OCI-M2 (cell line): ENCODE measurements around the gene DAP.

ENCODE experiments used
- DNase-seq: peaks from one replicate; lab custom pipeline; 2025; ENCODE audit not compliant: unreplicated experiment; lab: John Stamatoyannopoulos, UW

DAP gene

GRCh38 chr5:10695055-10695649 is 65.9 kb downstream of the DAP start:
- no peak for DNase-seq

DNA sequence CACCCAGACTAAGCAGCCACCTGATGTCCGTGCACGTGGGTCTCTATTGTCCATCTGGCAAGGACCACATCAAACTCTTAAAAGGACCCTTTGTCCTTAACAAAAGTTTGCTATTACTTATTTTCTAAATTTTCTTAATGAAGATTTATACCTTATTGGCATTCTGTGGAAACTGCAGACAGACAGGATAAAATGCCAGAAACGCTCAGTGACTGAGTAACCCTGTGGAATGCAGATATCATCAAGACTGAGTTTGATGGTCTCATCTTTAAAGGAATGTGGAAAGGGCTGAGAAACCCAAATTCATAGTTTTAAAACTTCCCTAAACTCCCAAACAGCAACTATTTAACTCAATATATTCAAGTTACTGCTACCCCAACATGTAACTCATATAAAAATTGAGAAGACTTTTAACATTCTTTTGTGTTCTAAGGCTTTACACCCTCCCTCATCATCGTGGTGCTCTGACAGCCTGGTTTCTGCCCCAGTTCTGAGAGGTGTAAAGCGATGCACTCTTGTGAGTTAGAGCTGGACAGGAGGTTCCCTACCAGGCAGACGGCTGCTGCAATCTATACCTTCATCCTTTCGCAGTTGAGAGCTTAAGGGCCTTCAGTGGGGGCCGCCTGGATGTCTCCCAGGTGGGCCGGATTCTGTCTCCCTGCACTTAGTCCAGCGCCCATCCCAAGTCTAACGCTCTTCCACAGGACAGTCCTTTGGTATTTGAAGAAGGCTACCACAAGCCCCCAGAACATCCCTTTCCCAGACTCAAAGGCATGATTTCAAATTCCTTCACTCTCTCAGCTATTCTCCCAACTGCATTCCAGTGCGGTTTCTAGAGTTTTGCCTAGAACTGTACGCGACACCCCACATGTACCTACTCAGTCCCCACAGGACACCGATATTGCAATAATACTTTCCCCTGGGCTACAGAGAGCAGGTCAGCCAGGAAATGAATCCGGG is 68.9 kb downstream of the DAP start:
- no peak for DNase-seq

DNA sequence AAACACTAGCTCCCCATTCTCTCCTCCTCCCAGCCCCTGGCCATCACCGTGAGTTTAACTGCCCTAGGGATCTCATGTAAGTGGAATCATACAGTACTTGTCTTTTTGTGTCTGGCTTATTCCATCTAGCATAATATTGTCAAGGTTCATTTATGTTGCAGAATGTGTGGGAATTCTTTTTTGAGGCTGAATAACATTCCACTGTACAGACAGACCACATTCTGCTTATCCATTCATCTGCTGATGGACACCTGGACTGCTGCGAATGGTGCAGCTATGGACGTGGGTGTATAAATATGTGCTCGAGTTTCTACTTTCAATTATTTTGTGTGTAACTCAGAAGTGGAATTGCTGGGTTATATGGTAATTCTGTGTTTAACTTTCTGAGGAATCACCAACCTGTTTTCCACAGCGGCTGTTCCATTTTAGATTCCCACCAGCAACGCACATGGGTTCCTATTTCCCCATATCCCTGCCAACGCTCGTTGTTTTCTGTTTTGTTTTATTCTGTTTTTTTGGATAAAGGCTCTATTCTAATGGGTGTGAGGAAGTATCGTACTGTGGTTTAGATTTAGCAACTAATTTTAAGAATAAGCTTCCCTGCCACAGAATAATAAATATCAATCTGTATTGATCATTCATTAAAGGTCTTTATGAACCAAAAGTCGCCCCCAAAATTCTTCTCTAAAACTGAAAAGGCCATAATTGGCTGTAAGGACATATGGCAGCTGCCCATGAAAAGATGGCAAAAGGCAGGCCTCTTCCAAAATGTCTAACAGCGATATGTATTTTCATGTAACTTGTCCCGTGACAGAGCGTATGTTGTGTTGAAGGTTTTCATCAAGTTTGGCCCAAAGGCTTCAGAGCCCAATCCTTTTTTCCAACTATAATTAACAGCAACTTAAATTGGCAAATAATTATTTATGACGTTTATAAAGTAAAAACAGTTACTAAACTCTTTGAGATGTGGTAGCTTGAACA is 70.3 kb downstream of the DAP start:
- DNase-seq = no peak

GRCh38 chr5:10689391-10690081 is 71.5 kb downstream of the DAP start:
- no peak for DNase-seq

GRCh38 chr5:10688651-10689171 is 72.3 kb downstream of the DAP start:
- no peak for DNase-seq

DNA sequence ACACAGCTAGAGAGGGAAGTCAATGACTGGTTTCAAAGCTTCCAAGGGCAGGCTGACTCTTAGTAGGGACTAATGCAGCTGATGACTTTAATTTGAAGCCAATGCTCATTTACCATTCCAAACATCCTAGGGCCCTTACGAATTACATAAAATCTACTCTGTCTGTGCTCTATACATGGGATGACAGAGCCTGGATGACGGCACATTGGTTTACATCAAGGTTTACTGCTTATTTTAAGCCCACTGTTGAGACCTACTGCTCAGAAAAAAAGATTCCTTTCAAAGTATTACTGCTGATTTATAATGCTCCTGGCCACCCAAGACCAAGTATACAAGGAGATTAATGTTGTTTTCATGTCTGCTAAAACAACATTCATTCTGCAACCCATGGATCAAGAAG is 74.1 kb downstream of the DAP start:
- no peak for DNase-seq

- DNase-seq = no peak
Measured at GRCh38 chr5:10685115-10685521, 75.9 kb downstream of the DAP start.

DNA sequence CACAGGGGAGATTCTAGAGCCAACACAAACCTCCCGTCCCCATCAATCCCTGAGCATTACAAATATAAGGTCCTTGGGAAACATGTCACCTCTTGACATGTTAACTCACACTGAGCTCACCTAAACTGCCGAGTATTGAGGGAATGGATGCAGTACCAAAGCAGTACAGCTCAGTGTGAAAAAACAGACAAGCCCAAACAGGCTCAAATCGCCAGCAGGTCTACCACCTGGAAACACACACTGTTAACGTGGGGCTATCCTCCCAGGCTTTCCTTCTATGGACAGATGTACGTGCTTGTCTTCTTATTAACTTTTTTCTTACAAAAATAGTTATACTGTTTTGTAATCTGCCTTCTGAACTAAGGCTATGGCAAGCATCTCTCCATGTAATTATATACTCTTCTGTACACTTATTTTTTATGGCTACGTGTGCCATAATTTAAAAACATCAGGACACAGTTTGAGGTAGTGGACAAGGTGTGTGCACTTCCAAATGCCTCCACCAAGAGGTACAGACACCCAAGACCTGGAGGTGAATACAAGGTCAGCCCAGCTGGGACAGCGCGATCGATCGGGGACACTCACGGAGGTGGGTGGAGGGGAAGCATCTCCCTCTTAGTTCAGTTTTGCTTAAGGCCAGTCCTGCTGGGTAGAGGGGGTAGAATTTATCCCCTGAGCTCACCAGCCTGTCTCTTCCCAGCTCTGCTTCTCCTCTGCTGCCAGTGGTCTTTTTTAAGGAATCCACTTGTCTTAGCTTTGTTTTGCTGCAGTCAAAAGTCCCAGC is 76.5 kb downstream of the DAP start:
- no peak for DNase-seq

GRCh38 chr5:10682801-10683525 is 78.1 kb downstream of the DAP start:
- no peak for DNase-seq

GRCh38 chr5:10681731-10682679 is 79.0 kb downstream of the DAP start:
- DNase-seq = no peak

GRCh38 chr5:10680876-10681481 is 80.1 kb downstream of the DAP start:
- no peak for DNase-seq

DNA sequence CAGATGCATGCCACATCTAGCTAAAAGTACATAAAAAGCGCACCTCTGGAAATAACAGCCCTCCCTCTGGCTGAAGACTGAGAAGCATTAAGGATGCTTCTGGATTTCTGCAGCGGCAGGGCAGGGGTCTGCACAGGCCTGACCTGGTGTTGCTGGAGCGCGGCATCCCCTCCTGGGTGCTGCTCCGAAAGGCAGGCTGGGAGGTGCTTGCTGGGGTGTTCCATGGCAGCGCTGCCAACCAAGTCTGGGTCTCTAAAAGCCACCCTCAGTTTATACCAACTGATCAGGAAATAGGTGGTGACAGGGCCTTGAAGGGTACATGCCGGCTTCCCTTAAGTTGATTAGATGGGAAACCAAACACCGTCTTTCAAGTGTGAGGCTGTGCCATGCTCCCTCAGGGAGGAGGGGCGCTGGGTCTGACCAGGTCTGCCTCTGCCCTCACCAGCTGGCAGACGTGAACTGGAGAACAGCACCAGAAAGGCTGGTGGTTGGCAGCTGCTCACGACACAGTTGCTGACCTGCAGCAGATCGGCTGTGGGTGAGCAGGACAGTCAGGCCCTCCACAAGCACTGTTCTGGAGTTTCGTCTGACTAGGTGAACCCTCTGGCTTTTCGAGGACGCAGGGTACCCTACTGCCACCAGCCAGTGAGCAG is 81.6 kb downstream of the DAP start:
- no peak for DNase-seq

- DNase-seq = no peak
Measured at GRCh38 chr5:10678244-10678643, 82.8 kb downstream of the DAP start.

GRCh38 chr5:10677533-10677932 is 83.5 kb downstream of the DAP start:
- DNase-seq = no peak

GRCh38 chr5:10676946-10677345 is 84.1 kb downstream of the DAP start:
- DNase-seq = no peak

DNA sequence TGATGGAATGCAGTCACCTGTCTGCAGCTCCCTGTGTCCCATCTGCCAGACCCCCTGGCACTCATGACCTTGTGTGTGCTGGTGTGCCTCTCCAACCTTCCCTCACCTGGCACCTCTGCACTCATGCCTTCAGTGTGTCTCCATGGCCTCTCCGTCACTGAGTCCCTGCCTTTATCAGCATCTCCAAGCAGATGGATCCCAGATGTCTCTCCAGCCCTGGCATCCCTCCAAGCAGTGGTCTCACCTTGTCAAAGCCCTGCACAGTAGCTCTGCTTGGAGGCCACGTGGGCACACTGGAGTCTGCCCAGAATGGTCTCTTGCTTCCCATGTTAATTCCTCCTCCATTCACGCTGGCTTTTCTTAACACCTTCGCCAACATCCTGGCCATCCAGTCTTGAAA is 84.8 kb downstream of the DAP start:
- DNase-seq = no peak

DNA sequence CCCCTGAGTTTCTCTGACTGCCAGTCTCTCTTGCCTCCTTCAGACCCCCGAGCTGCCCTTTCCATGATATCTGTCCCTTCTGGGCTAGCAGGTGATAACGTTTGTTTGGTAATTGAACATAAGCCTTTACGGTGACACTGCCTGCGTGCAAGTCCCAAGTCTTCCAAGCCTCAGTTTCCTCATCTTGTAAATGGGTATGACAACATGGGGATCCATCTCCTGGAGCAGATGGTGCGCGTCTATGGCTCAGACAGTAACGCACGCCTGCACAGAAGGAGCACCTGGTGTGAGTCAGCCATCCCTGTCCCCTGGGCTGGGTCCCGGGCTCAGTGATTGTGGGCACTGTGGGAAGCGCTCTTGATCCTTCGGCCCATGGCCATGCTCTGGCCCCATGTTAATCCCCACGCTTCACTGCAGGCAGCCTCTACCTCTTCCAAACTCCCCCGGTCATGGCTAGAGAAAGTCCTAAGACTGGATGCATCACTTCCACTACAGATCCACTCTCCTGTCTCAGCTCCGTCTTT is 85.8 kb downstream of the DAP start:
- no peak for DNase-seq
